Cardiac muscle cell (in vitro differentiated cells and primary cell): Measurements from ENCODE around the gene EGR2. TPM values are rescaled to one million over a fixed set of nuclear protein-coding genes. Genes with fewer than 3 reads are reported as not detected.
A peak's percentile ranks its signal among the peaks of the same experiment; 100 is the strongest.

ENCODE experiments used
- DNase-seq, 2 donors: peaks; one replicate each; pipeline versions ENCODE4 v3.0.0 to v3.0.0-alpha.2; 2010 to 2017; ENCODE audit warnings: low read depth in 1 of 2, low spot score in 1 of 2
- H3K27ac ChIP-seq: fragments of 200-600 bp; sonication (generic); 2 replicates; pipeline ENCODE4 v1.5.1; 2016
- H3K27me3 ChIP-seq: fragments of 200-600 bp; sonication (generic); 2 replicates; pipeline ENCODE4 v1.6.0; 2016; ENCODE audit warnings: control low read depth
- H3K36me3 ChIP-seq: fragments of 200-600 bp; sonication (generic); 2 replicates; pipeline ENCODE4 v1.5.1; 2016; ENCODE audit warnings: control low read depth
- H3K4me1 ChIP-seq: fragments of 200-600 bp; sonication (generic); 2 replicates; pipeline ENCODE4 v1.8.1; 2017; ENCODE audit warnings: low read depth, mild to moderate bottlenecking, mixed run types
- H3K4me3 ChIP-seq: fragments of 200-600 bp; sonication (generic); 2 replicates; pipeline ENCODE4 v1.5.1; 2016; ENCODE audit warnings: mild to moderate bottlenecking
- H3K9me3 ChIP-seq: fragments of 200-600 bp; sonication (generic); 2 replicates; pipeline ENCODE4 v1.5.1; 2017; ENCODE audit warnings: low read depth, mild to moderate bottlenecking, control low read depth
- polyA plus RNA-seq: library from polyadenylated mRNA; unstranded; fragments of >200 nt; fragmentation: Nextera tagmentation; extraction: Ambion mirVana; gene quantifications from 2 replicates; pipeline ENCODE4 v1.2.1, GENCODE V29; 2016
- total RNA-seq: library from RNA; depleted of rRNA; stranded (reverse); fragments of >200 nt; gene quantifications from 2 replicates; pipeline ENCODE4 v1.2.3, GENCODE V29; 2016
- TF ChIP-seq, protein P1 (sequence below): IDR thresholded peaks from 2 replicates; pipeline ENCODE4 v1.5.1; 2012; ENCODE audit warnings: low read depth, mild to moderate bottlenecking, low read length

EGR2 gene
- total and polyA plus RNA-seq, 2 experiments from 2014 or later: 0.29 to 0.33 TPM

DNA sequence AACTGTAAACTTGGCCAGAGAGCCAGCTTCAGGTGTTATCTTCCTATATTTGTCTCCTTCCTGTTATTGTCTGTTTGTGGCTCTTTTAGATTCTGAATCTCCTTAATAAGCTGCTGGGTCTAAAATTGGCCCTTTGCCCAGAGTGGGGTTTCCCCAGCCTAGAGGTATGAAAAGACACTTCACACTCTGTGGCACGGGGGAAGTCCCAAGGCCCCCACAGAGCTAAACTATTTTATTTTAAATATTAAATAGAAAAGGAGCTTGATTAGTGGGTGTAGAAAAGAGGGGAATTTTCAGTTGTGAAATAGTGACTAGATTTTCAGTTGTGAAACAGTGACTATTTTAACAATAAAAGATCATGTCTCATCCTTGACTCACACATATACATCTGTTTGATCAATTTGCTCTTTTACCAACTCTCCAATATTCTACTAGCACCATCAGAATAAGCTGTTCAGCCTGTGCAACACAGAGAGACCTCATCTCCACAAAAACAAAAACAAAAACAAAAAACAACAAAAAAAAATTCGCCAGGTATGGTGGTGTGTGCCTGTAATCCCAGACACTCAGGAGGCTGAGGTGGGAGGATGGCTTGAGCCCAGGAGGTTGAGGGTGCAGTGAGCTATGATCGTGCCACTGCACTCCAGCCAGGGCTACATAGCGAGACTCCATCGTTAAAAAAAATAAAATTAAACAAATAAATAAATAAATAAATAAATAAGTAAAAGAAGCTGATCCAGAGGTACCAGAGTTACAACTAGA is 36.5 kb downstream of the EGR2 start:
- Histone ChIP-seq H3K27ac (no peak overlapping the region), H3K9me3 (no peaks in the 10 kb centered on the region), H3K27me3 (no peaks in the 10 kb centered on the region), H3K36me3 (no peaks in the 10 kb centered on the region), H3K4me1 (no peaks in the 10 kb centered on the region), H3K4me3 (no peak overlapping the region)
- TF ChIP-seq, protein P1, sequence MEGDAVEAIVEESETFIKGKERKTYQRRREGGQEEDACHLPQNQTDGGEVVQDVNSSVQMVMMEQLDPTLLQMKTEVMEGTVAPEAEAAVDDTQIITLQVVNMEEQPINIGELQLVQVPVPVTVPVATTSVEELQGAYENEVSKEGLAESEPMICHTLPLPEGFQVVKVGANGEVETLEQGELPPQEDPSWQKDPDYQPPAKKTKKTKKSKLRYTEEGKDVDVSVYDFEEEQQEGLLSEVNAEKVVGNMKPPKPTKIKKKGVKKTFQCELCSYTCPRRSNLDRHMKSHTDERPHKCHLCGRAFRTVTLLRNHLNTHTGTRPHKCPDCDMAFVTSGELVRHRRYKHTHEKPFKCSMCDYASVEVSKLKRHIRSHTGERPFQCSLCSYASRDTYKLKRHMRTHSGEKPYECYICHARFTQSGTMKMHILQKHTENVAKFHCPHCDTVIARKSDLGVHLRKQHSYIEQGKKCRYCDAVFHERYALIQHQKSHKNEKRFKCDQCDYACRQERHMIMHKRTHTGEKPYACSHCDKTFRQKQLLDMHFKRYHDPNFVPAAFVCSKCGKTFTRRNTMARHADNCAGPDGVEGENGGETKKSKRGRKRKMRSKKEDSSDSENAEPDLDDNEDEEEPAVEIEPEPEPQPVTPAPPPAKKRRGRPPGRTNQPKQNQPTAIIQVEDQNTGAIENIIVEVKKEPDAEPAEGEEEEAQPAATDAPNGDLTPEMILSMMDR: no peak
- peak in 1 of 2 donors; percentile 31 for DNase-seq

GRCh38 chr10:62778125-62778524 is 38.0 kb downstream of the EGR2 start:
- Histone ChIP-seq H3K36me3 (no peaks in the 10 kb centered on the region), H3K4me1 (no peaks in the 10 kb centered on the region), H3K4me3 (no peak overlapping the region), H3K9me3 (no peaks in the 10 kb centered on the region), H3K27ac (no peak overlapping the region), H3K27me3 (no peaks in the 10 kb centered on the region)
- TF ChIP-seq, protein P1: no peak
- DNase-seq: no peak

DNA sequence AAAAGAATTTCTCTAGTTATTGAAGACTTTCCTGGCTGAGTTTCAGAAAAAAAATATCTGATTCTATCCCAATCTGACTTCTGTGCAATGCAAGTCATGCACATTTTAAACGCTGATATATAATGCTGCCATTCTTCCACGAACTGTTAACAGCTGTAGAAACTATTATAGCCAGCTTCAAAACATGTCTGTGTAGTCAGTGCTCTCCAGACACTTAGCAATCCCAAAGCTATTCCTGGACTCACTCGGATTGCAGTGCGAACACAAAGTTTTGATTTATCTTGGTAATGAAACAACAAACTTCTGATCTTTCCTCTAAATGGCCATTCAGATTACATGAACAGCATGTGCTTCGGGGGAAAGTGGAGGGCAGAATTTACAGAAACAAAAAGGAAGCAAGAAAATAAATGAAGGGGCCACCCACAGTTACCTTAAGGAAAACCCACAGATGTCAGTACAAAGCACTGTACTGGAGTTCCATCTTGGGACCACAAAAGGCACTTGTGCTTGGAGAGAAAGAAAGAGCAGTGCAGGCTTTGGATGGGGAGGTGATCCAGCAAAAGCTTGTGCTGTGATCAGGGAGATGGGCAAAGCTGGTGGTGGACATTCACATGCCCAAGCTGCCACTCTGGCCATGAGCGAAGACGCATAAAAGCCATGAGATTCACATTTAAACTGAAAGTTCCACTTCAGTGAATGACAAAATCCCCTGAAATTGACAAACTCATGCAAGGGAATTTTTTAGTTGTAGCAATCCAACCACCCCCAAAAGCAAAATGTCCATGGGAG is 43.8 kb downstream of the EGR2 start:
- peaks cover 27% of the 10 kb centered on the region for H3K4me1 ChIP-seq
- no peak overlapping the region for H3K27ac ChIP-seq
- no peak overlapping the region for H3K4me3 ChIP-seq
- DNase-seq: peak; percentile 11 to 48
- TF ChIP-seq, protein P1: no peak
- no peaks in the 10 kb centered on the region for H3K9me3 ChIP-seq
- H3K27me3 ChIP-seq: no peaks in the 10 kb centered on the region
- no peaks in the 10 kb centered on the region for H3K36me3 ChIP-seq

GRCh38 chr10:62769574-62770242 is 46.5 kb downstream of the EGR2 start:
- Histone ChIP-seq H3K36me3 (no peaks in the 10 kb centered on the region), H3K9me3 (no peaks in the 10 kb centered on the region), H3K27ac (no peak overlapping the region), H3K4me3 (no peak overlapping the region), H3K27me3 (no peaks in the 10 kb centered on the region), H3K4me1 (peaks cover 27% of the 10 kb centered on the region)
- TF ChIP-seq, protein P1: no peak
- DNase-seq: peak in 1 of 2 donors; percentile 35

- Histone ChIP-seq H3K4me3 (no peak overlapping the region), H3K27me3 (no peaks in the 10 kb centered on the region), H3K9me3 (no peaks in the 10 kb centered on the region), H3K36me3 (no peaks in the 10 kb centered on the region), H3K4me1 (peaks cover 26% of the 10 kb centered on the region), H3K27ac (no peak overlapping the region)
- TF ChIP-seq, protein P1: no peak
- no peak for DNase-seq
Measured at GRCh38 chr10:62766386-62766785, 49.8 kb downstream of the EGR2 start.
